Activated T-cell treated with anti-CD3 and anti-CD28 coated beads, Interleukin-2, amount 50 U/mL, for 4 hours (primary cell): ENCODE results near the gene AGPAT4. TPM values are rescaled to one million over a fixed set of nuclear protein-coding genes. Genes with fewer than 3 reads are reported as not detected.

Source experiments
- ATAC-seq, 2 donors: fragments of 200-7000 bp; cut with Tn5 transposase; one replicate each; pipeline ENCODE4 v1.10.0; 2021
- DNase-seq: peaks from one replicate; pipeline ENCODE4 v3.0.0-alpha.2; 2020
- H3K27me3 Mint-ChIP-seq: one replicate; pipeline ENCODE4 v1.8.0; 2021; ENCODE audit warnings: low read depth, mixed read lengths
- H3K36me3 Mint-ChIP-seq: one replicate; pipeline ENCODE4 v1.8.0; 2022; ENCODE audit warnings: mixed read lengths; ENCODE audit not compliant: insufficient read depth
- H3K4me1 Mint-ChIP-seq: one replicate; pipeline ENCODE4 v1.8.0; 2021; ENCODE audit warnings: low read depth, mixed read lengths
- H3K4me3 Mint-ChIP-seq: one replicate; pipeline ENCODE4 v1.8.0; 2021; ENCODE audit warnings: mild to moderate bottlenecking, moderate library complexity, mixed read lengths
- H3K9me3 Mint-ChIP-seq: one replicate; pipeline ENCODE4 v1.8.0; 2021; ENCODE audit warnings: mixed read lengths
- total RNA-seq, 3 donors: library from RNA; stranded (reverse); gene quantifications; one replicate each; pipeline ENCODE4 v1.2.1, GENCODE V29; 2021

The AGPAT4 gene
- total RNA-seq, 3 donors from 2014 or later = 1.5 to 2.0 (median 2.0) TPM

- DNase-seq (no peak), ATAC-seq (no peak)
- Mint-ChIP-seq H3K9me3 (no peaks in the 10 kb centered on the region), H3K27me3 (no peaks in the 10 kb centered on the region), H3K4me3 (no peak overlapping the region), H3K4me1 (no peaks in the 10 kb centered on the region), H3K36me3 (peaks cover 2% of the 10 kb centered on the region)
Observed at GRCh38 chr6:161254464-161255253, 19.2 kb downstream of the AGPAT4 start.

- no peaks in the 10 kb centered on the region for H3K4me1 Mint-ChIP-seq
- ATAC-seq = no peak
- H3K27me3 Mint-ChIP-seq = no peaks in the 10 kb centered on the region
- peaks cover 1% of the 10 kb centered on the region for H3K9me3 Mint-ChIP-seq
- peaks cover 2% of the 10 kb centered on the region for H3K36me3 Mint-ChIP-seq
- no peak overlapping the region for H3K4me3 Mint-ChIP-seq
- no peak for DNase-seq
Observed at GRCh38 chr6:161254126-161254463, 19.8 kb downstream of the AGPAT4 start.

- no peak overlapping the region for H3K4me3 Mint-ChIP-seq
- H3K9me3 Mint-ChIP-seq = peaks cover 4% of the 10 kb centered on the region
- no peaks in the 10 kb centered on the region for H3K27me3 Mint-ChIP-seq
- no peak for DNase-seq
- ATAC-seq = no peak
- H3K4me1 Mint-ChIP-seq = no peaks in the 10 kb centered on the region
- peaks cover 5% of the 10 kb centered on the region for H3K36me3 Mint-ChIP-seq
Observed at GRCh38 chr6:161251345-161251744, 22.5 kb downstream of the AGPAT4 start.

GRCh38 chr6:161249327-161249726 is 24.5 kb downstream of the AGPAT4 start:
- peaks cover 4% of the 10 kb centered on the region for H3K9me3 Mint-ChIP-seq
- DNase-seq (no peak), ATAC-seq (no peak)
- H3K4me3 Mint-ChIP-seq = no peak overlapping the region
- no peaks in the 10 kb centered on the region for H3K4me1 Mint-ChIP-seq
- no peaks in the 10 kb centered on the region for H3K27me3 Mint-ChIP-seq
- peaks cover 6% of the 10 kb centered on the region for H3K36me3 Mint-ChIP-seq

- no peak overlapping the region for H3K4me3 Mint-ChIP-seq
- H3K27me3 Mint-ChIP-seq = no peaks in the 10 kb centered on the region
- no peak for ATAC-seq
- H3K4me1 Mint-ChIP-seq = peaks cover 10% of the 10 kb centered on the region
- no peak for DNase-seq
- peaks cover 6% of the 10 kb centered on the region for H3K36me3 Mint-ChIP-seq
- peaks cover 4% of the 10 kb centered on the region for H3K9me3 Mint-ChIP-seq
Observed at GRCh38 chr6:161246725-161247124, 27.1 kb downstream of the AGPAT4 start.

GRCh38 chr6:161245363-161245762 is 28.5 kb downstream of the AGPAT4 start:
- peaks cover 6% of the 10 kb centered on the region for H3K36me3 Mint-ChIP-seq
- no peak for DNase-seq
- H3K27me3 Mint-ChIP-seq = no peaks in the 10 kb centered on the region
- peaks cover 10% of the 10 kb centered on the region for H3K4me1 Mint-ChIP-seq
- H3K9me3 Mint-ChIP-seq = peaks cover 4% of the 10 kb centered on the region
- no peak overlapping the region for H3K4me3 Mint-ChIP-seq
- no peak for ATAC-seq

GRCh38 chr6:161244725-161245124 is 29.1 kb downstream of the AGPAT4 start:
- Mint-ChIP-seq H3K4me3 (no peak overlapping the region), H3K27me3 (no peaks in the 10 kb centered on the region), H3K9me3 (peaks cover 4% of the 10 kb centered on the region), H3K4me1 (peaks cover 10% of the 10 kb centered on the region), H3K36me3 (peaks cover 6% of the 10 kb centered on the region)
- DNase-seq (no peak), ATAC-seq (no peak)

GRCh38 chr6:161242779-161243693 is 30.8 kb downstream of the AGPAT4 start:
- no peak overlapping the region for H3K4me3 Mint-ChIP-seq
- peak; percentile 23 to 76 for ATAC-seq

GRCh38 chr6:161242113-161242512 is 31.7 kb downstream of the AGPAT4 start:
- Mint-ChIP-seq H3K4me3 (no peak overlapping the region), H3K36me3 (peaks cover 9% of the 10 kb centered on the region), H3K9me3 (no peaks in the 10 kb centered on the region), H3K27me3 (no peaks in the 10 kb centered on the region), H3K4me1 (peaks cover 10% of the 10 kb centered on the region)
- DNase-seq (no peak), ATAC-seq (no peak)

More at GRCh38 chr6:161242779-161243693, 30.8 kb downstream of the AGPAT4 start:
- H3K36me3 Mint-ChIP-seq = peaks cover 9% of the 10 kb centered on the region
- H3K9me3 Mint-ChIP-seq = no peaks in the 10 kb centered on the region
- no peaks in the 10 kb centered on the region for H3K27me3 Mint-ChIP-seq
- H3K4me1 Mint-ChIP-seq = peaks cover 10% of the 10 kb centered on the region
- DNase-seq = no peak

GRCh38 chr6:161239001-161239400 is 34.9 kb downstream of the AGPAT4 start:
- Mint-ChIP-seq H3K27me3 (no peaks in the 10 kb centered on the region), H3K9me3 (no peaks in the 10 kb centered on the region), H3K4me1 (peaks cover 13% of the 10 kb centered on the region), H3K4me3 (no peak overlapping the region), H3K36me3 (peaks cover 9% of the 10 kb centered on the region)
- no peak for DNase-seq
- ATAC-seq = no peak

- ATAC-seq (peak in 1 of 2 donors; percentile 18), DNase-seq (no peak)
- H3K4me3 Mint-ChIP-seq = no peak overlapping the region
- H3K4me1 Mint-ChIP-seq = peaks cover 10% of the 10 kb centered on the region
- H3K9me3 Mint-ChIP-seq = no peaks in the 10 kb centered on the region
- H3K36me3 Mint-ChIP-seq = peaks cover 9% of the 10 kb centered on the region
- no peaks in the 10 kb centered on the region for H3K27me3 Mint-ChIP-seq
Observed at GRCh38 chr6:161238500-161238899, 35.4 kb downstream of the AGPAT4 start.

- no peaks in the 10 kb centered on the region for H3K27me3 Mint-ChIP-seq
- peaks cover 8% of the 10 kb centered on the region for H3K4me1 Mint-ChIP-seq
- H3K4me3 Mint-ChIP-seq = no peak overlapping the region
- DNase-seq (no peak), ATAC-seq (no peak)
- H3K36me3 Mint-ChIP-seq = peaks cover 10% of the 10 kb centered on the region
- no peaks in the 10 kb centered on the region for H3K9me3 Mint-ChIP-seq
Observed at GRCh38 chr6:161238081-161238480, 35.8 kb downstream of the AGPAT4 start.

- Mint-ChIP-seq H3K4me1 (peaks cover 5% of the 10 kb centered on the region), H3K27me3 (no peaks in the 10 kb centered on the region), H3K4me3 (no peak overlapping the region), H3K9me3 (no peaks in the 10 kb centered on the region), H3K36me3 (peaks cover 12% of the 10 kb centered on the region)
- DNase-seq = no peak
- ATAC-seq = no peak
Observed at GRCh38 chr6:161237176-161237575, 36.7 kb downstream of the AGPAT4 start.

- DNase-seq (no peak), ATAC-seq (no peak)
- Mint-ChIP-seq H3K9me3 (no peaks in the 10 kb centered on the region), H3K27me3 (no peaks in the 10 kb centered on the region), H3K36me3 (peaks cover 21% of the 10 kb centered on the region), H3K4me1 (peaks cover 4% of the 10 kb centered on the region), H3K4me3 (no peak overlapping the region)
Observed at GRCh38 chr6:161235776-161236633, 37.9 kb downstream of the AGPAT4 start.
